ENCODE measurements around the gene CAMSAP1.

Gene CAMSAP1

DNA sequence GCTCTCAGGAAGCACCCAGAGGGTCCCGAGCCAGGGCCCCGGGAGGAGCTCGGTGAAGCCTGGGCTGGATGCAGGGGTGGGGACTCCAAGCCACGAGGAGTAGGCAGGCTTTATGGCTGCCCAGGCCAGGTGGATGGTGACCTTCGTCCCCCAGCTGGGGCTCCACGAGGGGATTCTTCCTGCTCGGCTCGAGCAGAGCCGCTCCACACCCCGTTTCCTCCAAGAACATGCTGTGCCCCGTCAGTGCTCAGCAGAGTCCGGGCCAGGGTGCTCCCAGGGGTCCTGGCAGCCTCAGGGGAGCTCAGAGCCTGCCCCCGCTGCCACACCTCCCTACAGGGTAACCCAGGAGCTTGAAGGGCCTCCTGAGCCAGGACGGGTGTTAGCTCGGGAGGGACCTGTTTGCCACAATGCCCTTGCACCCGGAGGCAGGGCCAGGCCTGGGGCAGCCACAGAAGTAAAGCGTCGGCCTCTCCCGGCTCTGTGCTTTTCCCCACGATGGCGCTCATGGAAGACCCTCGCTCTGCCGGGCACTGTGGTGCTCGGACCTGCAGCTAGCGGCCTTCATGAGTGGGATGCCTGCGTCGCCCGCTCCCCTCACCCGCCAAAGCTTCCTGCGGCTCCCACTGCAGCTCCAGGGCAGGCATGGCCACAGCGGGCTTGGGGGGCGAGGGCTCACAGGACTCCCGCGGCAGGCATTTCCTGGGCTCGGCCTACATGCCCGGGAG is 118.6 kb downstream of the CAMSAP1 start:
- no peak for DNase-seq

DNA sequence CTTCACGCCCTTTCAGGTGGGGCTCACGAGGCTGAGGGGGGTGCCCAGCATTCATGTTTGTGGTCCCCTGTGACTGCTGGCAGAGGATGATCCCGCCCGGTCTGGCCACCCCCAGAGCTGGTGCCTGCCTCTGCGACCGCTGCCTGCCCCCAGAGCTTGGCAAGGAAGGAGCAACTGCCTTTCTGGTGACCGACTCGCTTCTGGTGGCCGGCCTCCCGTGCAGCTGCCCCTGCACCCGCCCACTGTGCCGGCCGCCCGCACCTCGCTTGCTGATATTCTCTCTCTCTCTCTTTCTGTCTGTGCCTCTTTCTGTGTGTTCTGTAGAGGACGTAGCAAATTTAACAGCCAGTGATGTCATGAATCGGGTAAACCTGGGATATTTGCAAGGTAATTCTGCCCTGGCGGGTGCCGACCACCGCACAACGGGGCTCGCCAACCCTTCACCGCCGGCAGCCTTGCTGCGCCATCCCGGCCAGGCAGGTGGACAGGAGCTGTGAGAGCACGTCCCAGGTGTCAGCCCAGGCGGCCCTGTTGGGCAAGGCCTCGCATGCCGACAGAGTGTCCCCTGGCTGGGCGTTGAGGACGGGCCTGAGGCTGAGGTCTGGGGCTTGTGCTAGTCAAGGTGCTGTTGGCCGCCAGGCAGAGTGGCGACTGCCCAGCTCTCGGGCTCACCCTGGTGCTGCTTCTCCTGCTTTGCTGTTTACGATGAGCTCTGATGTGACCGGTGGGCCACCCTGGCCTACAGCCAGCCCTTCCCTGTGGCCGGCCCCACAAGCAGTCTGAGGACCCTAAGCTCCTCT is 119.4 kb downstream of the CAMSAP1 start:
- no peak for DNase-seq

DNA sequence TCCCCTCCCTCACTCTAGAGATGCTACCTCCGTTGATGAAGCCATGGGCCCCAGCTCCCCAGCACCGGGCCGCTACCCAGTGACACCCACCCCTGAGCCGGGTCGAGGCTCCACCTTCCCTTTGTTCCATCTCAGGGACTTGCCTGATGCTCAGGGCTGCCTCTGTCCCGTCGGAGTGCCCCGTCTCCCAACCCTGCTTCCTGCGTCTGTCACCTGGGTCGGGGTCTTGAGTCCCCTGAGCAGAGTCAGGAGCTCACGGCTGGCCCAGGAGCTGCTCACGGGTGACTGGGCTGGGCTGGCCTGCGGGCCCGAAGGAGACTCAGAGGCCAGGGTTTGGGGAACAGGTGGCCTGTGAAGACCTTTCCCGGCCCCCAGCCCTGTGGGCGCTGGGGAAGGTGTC is 120.0 kb downstream of the CAMSAP1 start:
- no peak for DNase-seq

DNA sequence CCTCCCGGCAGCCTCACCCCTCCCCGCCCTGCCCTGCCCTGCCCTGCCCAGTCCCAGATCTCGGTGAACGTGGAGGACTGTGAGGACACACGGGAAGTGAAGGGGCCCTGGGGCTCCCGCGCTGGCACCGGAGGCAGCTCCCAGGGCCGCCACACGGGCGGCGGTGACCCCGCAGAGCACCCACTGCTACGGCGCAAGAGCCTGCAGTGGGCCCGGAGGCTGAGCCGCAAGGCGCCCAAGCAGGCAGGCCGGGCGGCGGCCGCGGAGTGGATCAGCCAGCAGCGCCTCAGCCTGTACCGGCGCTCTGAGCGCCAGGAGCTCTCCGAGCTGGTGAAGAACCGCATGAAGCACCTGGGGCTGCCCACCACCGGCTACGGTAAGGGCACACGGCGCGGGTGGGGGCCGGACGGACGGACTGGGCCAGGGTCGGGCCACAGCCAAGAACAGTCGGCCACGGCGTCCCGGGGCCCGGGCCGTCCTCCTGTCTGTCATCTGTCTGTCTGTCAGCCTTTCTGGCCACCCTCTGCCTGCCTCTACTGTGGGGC is 121.1 kb downstream of the CAMSAP1 start:
- DNase-seq: no peak

DNA sequence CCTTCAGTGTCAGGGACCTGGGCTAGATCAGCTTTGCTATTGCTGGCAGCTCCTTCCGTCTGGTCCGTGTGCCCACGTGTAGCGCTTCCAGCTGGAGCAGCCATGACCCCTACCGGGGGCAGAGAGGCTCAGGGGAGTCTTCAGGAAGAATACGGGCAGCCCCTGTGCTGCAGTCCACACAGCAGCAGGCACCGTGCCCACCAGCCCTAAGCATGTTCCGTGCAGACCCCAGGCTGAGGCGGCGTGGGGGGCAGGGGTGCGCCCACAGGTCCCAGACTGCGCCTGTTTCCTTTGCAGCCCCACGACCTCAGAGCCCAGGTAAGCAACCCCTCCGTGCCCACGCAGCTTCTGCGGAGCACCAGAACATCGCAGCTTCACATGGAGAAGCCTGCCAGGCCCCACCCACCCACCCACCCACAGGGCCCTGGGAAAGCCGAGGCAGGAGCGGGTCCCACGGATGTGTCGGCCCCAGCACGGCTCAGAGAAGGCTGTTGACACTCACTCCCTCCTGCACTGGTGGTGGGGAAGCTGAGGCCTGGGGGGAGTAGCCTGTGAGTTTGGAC is 122.3 kb downstream of the CAMSAP1 start:
- DNase-seq: no peak

DNA sequence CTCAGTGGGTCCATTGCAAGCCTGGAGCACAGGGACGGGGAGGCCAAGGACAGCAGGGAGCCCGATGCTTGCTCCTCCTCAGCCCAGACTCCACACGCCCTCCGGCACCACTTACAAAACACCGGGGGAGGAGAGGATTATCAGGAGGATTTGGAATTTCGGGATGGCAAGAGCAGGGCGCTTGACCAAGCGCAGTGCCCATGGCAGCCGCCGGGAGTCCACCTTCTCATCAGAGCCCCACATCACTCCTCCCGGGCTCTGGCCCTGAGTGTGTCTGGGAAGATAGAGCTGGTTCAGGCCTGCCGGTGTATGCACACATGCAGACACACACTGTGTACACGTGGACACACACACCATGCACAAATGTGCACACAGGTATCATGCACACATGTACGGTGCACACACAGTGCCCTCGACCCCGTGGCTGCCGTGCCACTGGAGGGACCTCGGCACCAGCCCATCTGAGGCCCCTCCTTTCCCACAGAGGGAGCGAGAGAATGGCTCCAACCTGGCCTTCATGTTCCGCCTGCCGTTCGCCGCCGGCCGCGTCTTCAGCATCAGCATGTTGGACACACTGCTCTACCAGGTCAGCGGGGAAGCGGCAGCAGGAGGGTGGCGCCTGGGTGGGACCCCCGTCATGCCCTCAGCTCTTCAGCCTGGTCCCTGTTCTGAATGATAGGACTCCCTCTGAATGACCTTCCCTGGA is 123.7 kb downstream of the CAMSAP1 start:
- DNase-seq: no peak

DNA sequence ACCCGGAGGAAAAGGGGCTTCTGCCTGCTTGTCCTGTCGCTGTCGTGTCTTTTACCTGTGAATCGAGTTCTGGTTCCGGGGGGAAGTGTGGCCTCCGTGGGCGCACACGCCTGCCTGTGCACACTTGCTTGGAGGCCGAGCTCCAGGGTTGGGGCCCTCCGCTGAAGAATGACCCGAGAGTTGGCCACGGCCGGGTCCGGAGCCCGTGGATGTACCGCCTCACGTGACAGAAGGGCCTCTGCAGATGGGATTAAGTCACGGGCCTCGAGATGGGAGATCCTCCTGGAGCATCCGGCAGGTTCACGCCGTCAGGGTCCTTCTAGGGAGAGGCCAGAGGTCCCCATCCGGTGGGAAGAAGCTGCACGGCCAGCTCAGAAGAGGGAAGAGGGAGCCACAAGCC is 124.4 kb downstream of the CAMSAP1 start:
- DNase-seq: no peak

DNA sequence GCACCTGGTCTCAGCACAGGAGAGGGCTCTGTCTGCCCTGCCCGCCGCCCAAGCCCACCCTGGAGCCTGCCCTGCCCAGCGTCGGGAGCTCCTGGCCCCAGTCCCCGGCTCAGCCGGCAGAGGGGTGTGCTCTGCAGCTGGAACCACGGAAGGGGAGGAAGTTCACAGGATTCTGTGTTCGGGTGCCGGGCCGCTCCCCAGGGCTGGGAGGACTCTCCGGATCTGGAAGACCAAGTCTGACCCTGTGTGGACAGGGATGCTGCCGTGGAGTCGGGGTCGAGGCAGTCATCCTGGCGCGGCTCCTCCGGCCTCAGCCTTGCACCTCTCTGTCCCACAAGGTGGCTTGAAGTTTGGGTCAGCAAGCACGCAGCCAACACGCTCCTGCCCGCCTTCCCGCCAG is 126.7 kb downstream of the CAMSAP1 start:
- no peak for DNase-seq

DNA sequence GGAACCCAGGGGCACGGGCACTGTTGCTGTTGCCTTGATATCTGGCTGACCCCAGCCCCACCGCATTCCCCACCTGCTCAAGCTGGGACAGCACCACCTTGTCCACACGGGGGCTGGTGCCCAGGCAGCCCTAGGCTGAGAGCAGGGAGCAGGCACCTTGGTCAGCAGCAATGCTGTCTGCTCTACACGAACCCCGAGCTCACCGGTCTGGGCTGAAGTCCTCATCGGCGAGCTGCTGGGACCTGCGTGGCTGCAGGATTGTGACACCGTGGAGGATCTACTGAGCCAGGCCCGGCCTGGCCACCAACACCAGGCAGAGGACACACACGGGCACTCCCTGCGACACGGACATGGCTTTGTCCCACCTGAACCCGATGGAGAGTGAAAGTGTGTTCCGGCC is 127.3 kb downstream of the CAMSAP1 start:
- no peak for DNase-seq

DNA sequence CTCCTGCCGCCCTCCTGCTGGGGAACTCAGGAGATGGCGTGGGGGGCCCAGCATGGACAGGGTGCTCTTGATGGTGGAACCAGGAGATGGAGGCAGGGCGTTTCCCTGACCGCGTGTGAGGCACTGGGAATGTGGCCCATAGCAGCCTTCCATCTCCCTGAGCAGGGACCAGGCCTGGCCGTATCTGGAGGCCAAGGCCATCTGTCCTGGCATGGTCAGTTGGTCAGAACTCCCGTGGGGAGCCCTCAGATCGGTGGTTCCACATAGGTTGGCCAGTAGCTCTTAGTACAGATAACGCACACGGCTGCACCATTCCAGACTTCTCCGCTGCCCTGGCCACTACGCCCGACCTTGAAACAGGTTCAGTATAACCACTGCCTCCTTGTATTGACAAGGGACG is 127.8 kb downstream of the CAMSAP1 start:
- DNase-seq: no peak

DNA sequence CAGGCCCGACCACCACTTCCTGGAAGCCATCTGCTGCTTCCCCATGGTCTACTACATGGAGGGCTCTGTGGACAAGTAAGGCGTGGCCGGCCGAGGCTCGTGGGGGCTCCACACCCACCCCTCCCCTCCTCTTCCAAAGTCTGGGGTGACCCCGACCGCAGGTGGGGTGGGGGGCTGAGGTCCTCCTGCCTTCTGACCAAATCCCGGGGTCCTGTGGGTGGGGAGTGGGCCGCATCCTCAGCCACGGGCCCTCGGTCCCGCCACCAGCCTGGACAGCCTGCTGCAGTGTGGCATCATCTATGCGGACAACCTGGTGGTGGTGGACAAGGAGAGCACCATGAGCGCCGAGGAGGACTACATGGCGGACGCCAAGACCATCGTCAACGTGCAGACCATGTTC is 128.9 kb downstream of the CAMSAP1 start:
- no peak for DNase-seq

DNA sequence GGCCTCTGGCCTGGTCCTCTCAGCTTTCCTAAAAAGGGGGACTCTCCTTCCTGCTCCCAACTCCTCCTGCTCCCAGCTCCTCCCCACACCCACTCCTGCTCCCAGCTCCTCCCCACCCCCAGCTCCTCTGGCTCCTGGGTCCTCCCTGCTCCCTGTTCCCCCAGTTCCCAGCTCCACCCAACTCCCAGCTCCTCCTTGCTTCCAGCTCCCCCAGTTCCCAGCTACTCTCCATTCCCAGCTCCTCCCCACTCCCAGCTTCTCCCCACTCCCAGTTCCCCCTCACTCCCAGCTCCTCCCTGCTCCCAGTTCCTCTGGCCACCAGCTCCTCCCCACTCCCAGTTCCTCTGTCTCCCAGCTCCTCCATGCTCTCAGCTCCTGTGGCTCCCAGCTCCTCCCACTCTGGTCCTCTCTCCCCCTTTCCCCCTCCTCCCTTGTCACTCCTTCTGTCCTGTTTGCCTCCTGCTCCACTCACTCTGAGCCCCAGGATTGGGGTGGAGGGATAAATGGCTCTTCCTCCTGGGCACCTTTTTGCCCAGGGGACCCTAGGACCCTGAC is 129.6 kb downstream of the CAMSAP1 start:
- no peak for DNase-seq

DNA sequence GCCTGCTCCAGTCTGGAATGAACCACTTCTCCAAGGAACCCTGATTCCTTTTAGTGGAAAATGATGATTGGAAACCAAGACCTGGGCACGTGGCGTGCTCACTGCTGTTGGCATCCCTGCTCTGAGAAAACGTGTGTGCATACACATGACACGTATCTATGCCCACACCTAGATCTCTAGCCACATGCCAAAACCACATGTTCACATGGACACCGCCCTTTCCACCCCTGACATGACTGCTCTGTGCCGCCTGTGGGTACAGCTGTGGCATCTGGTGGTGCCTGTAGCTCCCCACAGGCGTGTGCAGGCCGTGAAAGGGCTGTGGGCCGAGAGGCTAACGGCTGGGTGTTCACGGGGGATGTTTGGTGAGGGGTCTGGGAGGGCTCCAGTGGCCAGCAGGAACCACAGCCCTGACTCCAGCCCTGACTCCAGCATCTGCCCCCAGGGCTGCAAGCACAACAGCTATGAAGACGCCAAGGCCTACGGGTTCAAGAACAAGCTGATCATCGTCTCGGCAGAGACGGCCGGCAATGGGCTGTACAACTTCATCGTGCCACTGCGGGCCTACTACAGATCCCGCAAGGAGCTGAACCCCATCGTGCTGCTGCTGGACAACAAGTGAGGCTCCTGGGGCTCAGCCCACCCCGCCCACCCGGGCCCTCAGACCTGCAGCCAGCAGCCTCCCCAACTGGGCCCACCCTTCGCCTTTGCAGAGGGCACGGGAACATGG is 130.3 kb downstream of the CAMSAP1 start:
- DNase-seq: no peak

DNA sequence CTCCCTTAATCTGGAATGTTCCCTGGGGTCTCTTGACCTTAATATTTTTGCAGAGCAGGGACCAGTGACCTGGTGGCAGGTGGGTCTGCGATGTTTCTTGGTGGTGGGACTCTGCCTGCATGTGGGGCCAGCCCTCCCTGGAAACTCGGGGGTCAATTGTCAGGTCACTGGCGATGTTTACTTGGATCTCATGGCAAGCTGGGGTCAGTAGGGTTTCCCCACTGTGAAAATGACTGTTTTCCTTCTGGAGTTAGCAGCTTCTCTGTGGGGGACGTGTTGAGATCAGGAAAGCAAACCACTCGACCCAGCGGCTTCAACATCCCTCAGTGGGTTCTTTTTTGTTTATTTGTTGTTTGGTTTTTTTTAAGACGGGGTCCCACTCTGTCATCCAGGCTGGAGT is 131.4 kb downstream of the CAMSAP1 start:
- no peak for DNase-seq

DNA sequence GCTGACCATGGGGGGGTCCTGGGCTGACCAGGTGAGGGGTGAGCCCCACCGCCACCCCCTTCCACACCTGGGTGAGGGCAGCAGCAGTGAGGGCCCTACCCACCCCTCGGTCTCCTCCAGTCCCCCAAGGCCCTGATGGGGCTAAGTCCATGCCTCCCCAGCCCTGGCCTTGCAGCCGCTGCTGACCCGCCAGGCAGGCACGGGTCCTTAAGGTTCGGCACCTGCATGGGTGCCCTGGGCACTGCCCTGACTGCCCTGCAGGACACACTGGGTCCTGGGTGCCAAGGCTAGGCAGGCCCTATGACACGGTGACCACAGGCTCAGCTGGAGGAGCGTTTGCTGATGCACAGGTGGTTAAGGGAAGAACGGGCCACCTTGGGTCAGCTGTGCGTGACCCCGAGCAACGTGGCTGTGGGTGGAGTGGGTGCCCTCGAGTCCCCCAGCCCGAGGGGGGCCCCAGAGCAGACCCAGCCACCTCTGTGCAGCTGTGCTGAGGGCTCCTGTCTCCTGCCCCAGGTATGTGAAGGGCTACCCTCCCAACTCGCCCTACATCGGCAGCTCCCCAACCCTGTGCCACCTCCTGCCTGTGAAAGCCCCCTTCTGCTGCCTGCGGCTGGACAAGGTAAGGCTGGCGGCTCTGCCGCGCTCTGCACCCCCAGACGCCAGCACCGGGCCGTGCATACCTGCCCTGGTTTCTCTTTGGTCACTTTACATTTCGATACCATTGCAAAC is 132.4 kb downstream of the CAMSAP1 start:
- DNase-seq: no peak

DNA sequence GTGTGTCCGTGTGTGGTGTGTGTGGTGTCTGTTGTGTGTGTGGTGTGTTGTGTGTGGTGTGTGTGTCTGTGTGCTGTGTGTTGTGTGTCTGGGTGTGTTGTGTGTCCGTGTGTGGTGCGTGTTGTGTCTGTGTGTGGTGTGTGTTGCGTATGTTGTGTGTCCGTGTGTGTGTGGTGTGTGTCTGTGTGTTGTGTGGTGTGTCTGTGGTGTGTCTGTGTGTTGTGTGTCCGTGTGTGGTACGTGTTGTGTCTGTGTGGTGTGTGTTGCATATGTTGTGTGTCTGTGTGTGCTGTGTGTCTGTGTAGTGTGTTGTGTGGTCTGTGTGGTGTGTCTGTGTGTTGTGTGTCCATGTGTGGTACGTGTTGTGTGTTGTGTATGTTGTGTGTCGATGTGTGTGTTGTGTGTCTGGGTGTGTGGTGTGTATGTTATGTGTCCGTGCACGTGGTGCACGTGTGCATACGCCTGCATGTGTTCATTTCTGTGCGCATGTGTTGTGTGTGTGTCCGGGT is 133.1 kb downstream of the CAMSAP1 start:
- no peak for DNase-seq

DNA sequence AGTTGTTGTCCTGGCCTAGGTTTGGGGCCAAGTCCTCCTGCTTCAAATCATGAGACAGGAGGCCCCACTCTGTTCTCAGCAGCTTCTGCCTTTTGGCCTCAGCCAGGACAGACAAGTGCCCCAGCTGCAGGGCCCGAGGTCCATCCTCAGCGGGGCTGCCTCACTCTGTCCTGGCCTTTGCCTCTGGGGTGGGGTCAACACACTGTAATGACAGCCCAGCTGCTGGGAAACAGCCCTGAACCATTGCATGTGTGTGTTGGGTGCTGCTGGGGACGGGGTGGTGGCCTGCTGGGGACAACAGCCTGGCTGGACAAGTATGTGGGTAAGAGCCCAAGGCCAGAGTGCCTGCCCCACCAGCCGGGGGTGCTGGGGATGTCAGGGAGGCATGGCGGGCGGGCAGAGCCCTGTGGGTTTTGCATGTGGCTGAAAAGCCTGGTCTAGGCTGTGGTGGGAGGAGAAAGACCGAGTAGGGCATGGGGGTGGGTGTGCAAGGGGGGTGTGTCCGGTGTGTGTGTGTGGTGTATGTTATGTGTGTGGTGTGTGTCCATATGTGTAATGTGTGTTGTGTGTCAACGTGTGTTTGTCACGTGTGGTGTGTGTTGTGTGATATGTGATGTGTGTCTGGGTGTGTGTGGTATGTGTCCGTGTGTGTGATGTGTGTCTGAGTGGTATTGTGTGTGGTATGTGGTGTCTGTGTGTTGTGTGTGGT is 133.7 kb downstream of the CAMSAP1 start:
- no peak for DNase-seq

DNA sequence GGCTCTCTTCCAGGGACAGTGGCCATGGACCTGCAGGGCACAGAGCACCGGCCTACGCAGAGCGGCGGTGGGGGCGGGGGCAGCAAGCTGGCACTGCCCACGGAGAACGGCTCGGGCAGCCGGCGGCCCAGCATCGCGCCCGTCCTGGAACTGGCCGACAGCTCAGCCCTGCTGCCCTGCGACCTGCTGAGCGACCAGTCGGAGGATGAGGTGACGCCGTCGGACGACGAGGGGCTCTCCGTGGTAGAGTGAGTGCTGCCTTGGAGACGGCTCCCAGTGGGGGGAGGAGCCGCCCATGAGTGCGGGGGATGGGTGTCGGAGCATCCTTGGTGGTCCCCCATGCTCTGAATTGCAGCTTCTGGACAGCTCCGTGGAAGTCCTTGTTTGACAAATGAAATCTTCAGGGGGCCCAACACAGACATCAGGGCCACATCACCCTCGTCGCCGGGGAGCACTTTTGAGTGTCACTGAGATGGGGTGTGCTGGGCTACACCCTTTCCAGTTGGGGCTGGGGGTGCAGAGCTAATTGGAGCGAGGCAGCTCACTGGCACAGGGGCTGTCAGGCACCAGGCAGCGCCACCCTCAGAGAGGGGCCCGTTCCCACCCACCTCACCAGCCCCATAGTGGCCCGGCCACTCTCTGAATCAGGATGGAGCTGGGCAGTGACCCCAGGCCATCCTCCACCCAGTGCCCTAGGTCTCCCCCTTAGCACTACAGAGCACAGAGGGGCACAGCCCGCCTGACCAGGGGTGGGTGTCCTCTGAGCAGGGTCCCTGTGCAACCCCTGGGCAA is 134.4 kb downstream of the CAMSAP1 start:
- no peak for DNase-seq

DNA sequence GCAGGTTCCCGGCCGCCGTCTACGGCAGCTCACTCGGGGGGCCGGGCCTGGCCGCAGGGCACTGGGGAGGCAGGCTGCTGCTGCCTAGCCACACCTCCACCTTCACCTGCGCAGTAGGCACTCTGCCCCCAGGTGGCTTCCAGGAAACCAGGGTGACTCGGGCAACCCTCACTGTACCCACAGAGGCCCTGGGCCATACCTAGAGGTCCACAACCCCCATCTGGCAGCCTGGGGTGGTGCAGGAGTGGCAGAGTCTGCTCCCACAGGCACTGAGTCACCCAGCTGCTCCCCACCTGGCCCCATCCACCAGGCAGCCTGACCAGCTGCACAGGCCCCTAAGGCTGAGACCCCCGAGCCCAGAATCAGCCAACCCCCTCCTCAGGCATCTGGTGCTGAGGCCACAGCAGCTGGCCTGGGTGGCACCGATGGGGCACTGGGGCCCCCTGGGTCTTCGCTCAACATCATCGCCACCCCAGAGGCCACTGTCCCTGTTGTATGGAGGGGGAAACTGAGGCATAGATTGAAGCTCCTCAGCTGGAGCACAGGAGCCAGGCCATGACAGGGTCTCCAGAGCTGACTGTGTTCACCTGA is 135.2 kb downstream of the CAMSAP1 start:
- no peak for DNase-seq

Data from NCI-H510A treated with DMSO at 0.1 percent for 48 hours (cell line).